ENCODE results near the gene LYSET.
"Not testable (repeated sequence)": the region's sequence is repeated elsewhere in the genome, so short reads cannot be mapped to it uniquely, and the experiment has no call there.

LYSET gene, protein sequence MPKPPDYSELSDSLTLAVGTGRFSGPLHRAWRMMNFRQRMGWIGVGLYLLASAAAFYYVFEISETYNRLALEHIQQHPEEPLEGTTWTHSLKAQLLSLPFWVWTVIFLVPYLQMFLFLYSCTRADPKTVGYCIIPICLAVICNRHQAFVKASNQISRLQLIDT

DNA sequence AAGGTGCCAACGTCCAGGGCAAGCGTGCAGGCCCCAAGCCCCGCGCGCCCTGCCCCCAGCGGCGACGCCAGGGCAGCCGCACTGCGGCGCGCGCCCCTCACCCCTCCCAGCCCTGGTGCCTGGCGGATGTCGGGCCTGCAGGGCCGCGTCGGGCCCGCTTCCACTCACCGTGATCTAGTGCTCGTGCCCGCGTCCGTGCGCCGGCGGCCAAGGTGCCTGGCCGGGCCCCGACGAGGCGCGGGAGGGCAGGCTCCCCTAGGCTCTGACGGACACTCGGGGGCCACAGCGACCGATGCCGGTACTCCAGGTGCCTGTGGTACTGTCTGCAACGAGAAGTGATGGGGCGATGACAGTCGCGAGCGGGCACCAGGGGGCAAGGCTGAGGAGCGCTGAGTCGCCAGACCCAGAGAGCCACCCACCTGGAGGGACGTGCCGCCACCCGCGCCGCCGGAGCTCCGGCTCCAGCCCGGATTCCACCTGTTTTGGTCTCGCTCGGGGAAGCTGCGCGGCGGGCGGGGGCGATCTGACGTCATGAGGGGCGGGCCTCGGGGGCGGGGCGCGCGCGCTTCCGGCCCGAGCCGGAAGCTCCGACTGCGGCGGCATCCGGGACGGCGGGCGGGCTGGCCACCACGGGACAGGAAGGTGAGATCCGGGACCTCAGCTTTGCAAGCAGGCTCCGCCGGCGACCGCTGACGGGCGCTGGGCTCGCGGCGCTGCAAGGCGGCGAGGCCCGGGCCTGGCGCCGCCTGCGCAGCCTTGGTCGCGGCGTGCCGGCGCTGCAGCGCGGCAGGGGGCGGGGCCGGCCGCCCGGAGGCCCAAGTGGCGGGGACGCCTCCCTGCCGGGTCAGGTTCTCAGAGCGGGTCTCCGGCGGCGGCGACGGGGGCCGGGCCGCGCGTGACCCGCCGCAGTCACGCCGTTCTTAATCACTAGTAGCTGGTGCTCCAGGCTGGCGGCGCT lies at the start of gene LYSET, which contains the start of gene MOAP1:
Gene LYSET, plus strand, starts transcription at position 927 of the 958 bp plus-strand sequence. CDS start 89 bp downstream, outside the sequence.
Gene MOAP1, minus strand, starts transcription at position 507 of the 958 bp plus-strand sequence. CDS start 655 bp downstream, outside the sequence.
- DNase-seq, result peak; percentile 62

DNA sequence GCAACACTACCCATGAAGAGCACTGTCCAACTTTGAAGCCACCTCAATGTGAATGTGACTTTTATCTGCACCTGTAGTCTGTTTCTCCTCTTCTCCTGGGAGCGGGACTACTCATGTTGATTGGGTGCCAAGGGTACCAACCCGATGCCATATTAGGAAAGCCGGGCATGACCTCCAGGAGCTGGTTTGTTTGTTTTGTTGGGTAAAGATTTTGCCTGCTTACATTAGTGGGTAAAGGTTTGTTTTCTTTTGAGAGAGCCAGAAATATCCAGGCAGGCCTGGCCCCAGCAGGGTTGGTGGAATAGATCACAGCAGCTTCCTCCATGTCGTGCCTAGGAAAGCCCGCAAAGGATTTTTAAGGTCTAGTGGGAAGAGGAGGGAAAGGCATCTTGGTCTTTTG lies 49.7 kb upstream of the LYSET start:
- DNase-seq, result no peak

DNA sequence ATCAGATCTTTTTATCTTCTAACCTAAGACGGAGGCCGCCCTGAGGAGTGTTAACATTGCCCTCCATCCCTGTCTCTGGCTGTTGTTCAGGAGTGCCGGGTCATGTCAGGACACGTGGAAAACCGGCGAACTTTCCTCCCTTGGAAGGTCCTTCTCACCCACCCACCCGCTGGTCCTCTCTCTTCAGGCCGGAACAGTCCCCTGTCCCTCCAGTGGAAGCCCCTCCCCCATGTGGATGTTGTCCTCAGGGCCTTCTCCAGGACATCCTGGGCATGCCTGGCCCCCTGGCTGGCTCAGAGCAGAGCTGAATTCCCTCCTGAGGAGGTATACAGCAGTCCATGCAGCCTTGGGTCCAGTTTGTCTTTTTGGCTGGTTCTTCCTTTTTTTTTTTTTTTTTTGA lies 49.1 kb upstream of the LYSET start:
- no peak for DNase-seq

DNA sequence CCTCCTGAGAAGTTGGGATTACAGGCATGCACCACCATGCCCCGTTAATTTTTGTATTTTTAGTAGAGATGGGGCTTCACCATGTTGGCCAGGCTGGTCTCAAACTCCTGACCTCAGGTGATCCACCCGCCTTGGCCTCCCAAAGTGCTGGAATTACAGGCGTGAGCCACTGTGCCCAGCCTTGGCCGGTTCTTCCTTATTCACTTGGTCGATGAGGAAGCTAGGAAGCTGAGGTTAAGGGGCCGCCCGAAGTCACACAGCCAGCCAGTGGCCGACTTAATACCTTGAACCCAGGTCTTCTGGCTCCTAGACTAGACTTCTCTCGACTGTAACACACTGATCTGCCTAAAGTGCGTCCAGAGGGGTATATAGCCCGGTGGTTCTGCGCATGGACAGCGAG lies 48.6 kb upstream of the LYSET start:
- not testable (repeated sequence) for DNase-seq

DNA sequence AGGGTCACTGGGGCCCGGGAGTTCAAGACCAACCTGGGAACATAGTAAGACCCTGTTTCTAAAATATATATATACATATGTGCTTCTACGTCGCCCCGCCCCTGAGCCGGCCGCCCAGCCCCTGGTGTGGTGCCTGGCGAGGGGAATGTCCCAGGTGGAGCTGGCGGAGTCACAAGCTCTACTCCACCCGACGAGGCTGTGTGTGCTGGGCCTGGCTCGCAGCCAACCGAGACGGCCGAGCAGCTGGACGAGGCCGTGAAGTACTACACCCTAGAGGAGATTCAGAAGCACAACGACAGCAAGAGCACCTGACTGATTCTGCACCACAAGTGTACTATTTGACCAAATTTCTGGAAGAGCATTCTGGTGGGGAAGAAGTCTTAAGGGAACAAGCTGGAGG lies 47.3 kb upstream of the LYSET start:
- DNase-seq, result no peak

DNA sequence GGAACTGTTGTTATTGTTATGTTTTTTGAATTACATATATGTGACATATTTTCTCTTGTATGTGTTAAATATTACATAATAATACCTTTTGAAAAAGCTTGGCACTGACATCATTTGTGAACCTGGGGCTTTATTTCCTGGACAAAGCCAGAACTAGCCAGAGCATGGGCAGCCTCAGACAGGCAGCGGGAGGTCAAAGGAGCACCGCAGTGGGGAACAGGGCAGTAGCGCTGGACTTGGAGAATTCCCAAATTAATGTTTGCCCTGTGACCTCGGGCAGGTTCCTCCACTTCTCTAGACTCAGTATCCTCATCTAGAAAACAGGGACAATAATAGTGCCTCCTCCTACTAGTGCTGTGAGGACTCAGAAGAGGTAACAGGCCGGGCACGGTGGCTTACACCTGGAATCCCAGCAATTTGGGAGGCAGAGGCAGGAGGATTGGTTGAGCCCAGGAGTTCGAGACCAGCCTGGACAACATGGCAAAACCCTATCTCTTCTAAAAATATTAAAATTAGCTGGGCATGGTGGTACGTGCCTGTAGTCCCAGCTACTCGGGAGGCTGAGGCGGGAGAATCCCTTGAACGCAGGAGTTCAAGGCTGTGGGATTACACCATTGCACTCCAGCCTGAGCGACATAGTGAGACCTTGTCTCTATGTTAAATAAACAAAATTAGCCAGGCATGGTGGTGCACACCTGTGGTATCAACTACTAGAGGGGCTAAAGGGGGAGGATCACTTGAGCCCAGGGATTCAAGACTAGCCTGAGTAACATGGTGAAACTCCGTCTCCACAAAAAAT lies 42.1 kb upstream of the LYSET start:
- DNase-seq, result no peak

DNA sequence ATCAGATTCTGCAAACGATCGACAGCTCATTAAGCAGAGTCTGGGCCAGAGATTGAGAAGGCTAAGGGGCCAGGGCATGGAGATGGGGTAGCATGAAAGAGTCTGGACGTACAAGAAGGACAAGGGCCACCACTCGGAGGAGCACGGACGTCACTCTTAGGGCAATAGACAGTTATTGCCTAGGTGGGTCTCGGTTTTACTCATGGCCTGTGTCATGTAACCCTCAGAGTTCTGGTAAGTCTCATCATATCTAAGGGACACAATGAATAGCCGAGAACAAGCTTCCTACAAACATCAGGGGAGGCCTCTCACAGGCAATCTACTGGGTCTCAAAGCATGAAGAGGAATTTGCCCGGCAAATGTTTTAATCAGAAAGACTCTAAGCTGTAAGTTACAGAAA lies 39.0 kb upstream of the LYSET start:
- DNase-seq, result no peak

DNA sequence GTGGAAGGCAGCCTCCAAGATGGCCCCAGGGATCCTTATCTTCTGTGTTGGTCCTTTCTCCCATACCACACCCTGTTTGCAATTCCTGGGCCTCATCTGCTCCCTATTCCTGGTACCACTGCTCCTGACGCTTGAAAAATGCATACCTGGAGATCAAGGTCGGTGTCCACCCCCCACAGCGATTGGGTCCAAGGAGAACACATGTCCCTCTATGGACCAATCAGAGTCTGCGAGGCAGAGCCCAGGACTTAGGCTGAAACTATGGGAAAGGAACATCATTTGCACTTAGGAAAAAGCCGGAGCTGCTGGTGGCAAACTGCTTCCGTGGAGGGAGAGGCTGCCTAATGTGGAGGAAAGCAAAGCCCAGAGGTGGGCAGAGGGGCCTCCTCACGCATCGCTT lies 36.1 kb upstream of the LYSET start:
- no peak for DNase-seq

DNA sequence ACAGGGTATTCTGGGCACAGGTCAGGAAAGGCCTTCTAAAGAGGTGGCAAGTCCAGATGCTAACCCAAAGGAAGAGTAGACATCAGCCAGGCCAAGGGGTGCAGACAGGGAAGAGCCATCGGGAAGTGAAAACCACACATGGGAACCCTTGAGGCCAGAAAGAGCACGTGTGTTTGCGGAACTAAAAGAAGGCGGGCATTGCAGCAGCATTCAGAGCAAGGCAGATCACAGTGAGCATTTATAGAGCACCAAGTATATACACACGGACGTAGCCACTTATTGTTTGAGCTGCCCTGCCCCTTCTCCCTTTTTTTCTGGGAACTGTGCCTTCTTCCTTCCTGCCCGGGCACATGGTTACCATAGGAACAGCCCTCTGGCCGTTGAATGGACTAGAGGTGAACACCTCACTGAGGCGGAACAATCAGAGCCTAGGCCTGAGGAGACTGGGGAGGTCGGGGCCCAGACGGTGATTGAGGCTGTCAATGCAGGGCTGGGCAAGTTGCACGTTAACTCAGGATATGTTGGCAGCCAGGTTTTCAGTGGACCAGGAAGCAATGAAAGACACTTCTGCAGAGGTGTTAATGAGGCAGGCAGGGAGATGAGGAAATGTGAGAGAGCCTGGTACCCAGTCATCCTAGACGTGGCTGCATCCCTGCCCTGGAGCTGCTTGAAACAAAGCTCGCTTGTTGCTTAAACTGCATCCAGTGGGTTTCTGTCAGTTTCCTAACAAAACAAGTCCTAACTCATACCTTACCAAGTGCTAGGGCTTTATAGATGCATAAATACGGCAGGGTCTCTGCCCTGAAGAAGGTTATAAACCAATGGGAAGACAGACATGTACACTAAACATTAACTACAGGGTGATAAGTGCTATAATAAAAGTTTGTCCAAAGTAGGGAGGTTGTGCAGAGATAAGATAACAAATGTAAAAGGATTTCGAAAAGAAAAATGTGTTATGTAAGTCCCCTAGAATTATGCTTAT lies 34.6 kb upstream of the LYSET start:
- no peak for DNase-seq

DNA sequence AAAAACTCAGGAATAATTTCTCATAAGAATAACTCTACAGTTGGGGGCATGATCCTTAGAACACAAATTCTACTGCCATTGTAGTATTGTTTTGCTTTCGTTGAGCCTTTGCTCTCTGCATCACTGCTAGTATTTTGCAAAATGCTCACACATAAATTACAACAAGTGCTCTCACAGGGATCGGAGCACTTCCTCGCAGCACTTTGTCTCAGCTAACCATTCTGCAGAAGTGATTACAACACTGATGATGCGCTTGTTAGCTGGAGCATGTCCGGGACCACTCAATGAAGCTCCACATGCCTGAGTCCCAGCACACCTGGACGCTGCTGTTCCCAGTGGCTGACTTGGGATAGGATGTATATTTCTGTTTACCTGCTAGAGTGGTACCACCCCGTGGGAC lies 32.0 kb upstream of the LYSET start:
- no peak for DNase-seq

DNA sequence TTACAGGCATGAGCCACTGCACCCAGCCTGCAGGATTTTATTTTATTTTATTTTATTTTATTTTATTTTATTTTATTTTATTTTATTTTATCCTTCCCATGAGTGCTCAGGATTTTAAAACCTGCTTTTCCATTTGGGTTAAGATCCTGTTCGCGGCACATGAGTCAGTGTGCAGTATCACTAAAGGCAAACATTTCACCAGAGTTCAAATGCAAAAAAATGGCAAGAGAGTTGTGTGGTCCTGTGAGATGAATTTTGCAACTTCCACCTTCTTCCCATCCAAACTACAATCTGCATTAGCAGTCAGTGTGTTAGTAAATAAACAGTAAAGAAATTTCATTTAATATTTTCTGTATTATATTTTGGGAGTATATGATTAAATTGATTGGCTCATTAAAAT lies 29.4 kb upstream of the LYSET start:
- DNase-seq, result no peak

DNA sequence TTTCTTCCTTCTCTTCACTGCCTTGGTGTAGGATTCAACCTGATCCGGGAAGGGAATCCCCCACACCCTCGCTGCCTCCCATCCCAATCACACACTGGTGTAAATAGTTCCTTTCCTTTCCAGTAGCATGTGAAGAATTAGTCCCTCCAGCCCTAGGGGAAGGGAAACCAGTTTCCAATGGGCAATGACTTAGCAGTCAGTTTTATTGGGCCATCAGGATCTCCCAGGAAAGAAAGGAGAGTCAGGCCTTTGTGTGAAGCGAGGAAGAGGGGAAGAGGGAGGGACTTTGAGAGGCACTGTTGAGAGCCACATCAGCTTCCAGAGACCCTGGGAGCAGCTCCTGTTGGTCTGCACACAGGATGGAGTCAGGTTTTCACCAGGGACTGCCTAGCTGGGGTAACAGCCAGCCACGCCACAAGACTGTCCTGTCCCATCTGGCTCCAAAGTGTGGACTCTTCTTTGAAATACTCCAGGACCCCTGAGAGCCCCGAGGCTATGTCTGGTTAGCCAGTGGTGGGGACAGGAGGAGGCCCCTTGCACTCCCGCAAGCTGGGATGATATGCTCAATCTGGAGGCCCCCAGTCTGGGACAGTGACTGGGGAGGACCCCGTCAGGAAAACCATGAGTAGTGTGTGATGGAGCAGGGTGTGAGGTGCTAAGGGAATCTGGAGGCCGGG lies 28.3 kb upstream of the LYSET start:
- DNase-seq, result no peak

DNA sequence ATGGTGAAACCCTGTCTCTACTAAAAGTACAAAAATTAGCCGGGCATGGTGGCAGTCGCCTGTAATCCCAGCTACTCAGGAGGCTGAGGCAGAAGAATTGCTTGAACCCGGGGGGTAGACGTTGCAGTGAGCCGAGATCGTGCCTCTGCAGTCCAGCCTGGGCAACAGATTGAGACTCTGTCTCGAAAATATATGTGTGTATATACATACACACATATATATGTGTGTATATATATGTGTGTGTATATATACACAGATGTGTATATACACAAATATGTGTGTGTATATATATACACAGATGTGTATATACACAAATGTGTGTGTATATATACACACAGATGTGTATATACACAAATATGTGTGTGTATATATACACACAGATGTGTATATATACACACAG lies 26.8 kb upstream of the LYSET start:
- DNase-seq, result not testable (repeated sequence)

DNA sequence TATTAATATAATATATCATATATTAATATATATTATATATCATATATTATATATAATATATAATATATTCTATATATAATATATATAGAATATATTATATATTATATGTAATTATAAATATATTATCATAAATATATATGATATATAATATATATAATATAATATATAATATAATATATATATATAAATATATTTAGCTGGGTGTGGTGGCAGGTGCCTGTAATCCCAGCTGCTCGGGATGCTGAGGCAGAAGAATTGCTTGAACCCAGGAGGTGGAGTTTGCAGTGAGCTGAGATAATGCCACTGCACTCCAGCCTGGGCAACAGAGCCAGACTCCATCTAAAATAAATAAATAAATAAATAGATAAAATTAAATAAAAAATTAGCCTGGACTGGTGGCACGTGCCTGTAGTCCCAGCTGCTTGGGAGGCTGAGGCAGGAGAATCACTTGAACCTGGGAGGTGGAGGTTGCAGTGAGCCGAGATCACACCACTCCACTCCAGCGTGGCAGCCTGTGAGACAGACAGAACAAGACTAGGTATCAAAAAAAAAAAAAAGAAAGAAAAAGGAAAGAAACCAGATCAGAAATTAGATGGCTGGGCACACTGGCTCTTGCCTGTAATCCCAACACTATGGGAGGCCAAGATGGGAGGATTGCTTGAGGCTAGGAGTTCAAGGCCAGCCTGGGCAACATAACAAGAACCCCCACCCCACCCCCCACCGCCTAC lies 25.3 kb upstream of the LYSET start:
- not testable (repeated sequence) for DNase-seq

DNA sequence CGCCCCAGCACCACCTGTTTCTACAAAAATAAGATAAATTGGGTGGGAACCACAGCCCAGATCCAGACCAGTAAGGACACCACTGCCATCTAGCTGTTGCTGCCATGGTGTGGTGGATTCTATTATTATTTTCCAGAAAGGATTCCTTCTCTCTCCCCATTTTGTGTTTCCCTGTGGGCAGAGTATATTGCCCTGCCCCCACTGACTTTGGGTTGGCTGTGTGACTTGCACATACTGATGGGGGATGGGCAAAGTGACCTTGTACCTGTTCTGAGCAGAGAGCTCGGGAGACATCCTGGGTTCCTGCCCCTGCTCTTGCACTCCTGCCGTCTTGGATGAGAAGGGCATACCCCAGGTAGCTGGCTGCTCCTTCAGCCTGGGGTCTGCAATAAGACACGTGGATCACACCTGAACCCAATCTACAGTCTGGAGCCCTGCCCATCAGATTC lies 24.7 kb upstream of the LYSET start:
- no peak for DNase-seq

DNA sequence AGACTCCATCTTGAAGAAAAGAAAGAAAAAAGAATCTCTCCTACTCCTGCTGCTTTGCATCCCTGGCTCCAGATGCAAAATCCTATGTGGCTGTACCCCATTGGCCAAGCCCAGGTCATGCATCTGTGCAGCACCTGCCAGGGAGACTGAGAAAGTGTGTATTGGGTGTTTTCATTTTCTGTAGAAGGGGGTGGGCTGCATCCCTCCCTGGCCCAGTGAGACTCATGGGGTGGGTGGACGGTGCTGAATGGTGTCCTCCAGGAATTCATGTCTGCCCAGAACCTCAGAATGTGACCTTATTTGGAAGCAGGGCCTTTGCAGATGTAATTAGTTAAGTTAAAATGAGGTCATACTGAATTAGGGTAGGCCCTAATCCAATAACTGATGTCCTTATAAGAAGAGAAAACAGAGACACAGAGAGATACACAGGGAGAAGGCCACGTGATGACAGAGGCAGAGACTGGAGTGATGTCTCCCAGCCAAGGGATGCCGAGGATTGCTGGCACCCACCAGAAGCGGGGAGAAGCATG lies 23.6 kb upstream of the LYSET start:
- DNase-seq, result no peak

DNA sequence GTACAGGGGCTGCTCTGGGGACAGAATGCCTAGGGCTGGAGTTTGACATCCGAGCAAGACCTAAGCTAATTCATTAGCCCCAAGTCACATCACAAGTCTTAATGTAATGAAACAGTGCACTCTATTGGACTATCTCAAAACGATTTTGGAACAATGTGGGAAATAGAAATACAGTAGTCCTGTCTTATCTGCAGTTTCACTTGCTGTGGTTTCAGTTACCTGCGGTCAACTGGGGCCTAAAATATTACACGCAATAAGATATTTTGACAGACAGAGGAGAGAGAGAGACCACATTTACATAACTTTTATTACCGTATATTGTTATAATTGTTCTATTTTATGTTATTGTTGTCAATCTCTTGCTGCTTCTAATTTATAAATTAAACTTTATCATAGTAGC lies 21.6 kb upstream of the LYSET start:
- no peak for DNase-seq

DNA sequence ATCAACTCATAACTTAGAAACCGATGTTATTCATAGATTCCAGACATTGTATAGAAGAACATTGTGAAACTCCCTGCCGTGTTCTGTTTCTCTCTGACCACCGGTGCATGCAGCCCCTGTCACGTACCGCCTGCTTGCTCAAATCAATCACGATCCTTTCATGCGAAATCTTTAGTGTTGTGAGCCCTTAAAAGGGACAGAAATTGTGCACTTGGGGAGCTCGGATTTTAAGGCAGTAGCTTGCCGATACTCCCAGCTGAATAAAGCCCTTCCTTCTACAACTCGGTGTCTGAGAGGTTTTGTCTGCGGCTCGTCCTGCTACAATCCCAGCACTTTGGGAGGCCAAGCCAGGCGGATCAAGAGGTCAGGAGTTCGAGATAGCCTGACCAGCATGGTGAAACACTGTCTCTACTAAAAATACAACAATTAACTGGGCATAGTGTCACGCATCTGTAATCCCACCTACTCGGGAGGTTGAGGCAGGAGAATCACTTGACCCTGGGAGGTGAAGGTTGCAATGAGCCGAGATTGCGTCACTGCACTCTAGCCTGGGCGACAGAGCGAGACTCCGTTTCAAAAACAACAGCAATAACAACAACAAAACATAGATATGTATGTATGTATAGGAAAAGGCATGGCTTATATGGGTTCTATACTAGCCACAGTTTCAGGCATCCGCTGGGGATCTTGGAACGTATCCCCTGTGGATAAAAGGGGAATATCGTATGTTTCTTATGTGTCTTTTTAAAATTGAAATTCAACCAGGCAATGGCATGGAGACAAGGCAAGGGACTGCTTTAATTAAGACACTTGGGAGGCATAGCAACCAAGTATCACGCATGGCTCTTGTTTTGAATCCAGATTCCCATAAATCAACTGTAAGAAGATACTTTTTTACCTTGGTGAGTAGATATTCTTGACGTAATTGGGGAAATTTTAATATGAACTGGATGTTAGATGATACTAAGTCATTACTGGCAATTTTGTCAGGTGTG lies 19.5 kb upstream of the LYSET start:
- not testable (repeated sequence) for DNase-seq

DNA sequence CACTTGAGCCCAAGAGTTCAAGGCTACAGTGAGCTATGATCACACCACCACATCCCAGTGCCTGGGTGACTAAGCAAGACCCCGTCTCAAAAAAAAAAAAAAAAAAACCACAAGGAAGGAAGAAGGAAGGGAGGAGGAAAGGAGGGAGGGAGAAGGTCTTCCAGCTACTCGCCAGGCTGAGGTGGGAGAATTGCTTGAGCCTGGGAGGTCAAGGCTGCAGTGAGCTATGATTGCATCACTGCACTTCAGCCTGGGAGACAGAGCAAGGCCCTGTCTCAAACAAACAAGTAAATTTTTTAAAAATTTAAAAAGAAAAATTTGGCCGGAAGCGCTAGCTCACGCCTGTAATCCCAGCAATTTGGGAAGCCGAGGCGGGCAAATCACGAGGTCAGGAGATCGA lies 16.5 kb upstream of the LYSET start:
- not testable (repeated sequence) for DNase-seq

Data from NCI-H1048 (cell line).